Parathyroid adenoma (tissue), 2 donors: Measurements from ENCODE around the gene STK26.

Experiments used
- H2AFZ ChIP-seq: fragments of 300-600 bp; sonication (generic); one replicate; pipeline ENCODE4 v1.7.0; 2017; ENCODE audit warnings: antibody characterized with exemption, mild to moderate bottlenecking
- H3K27ac ChIP-seq: fragments of 300-600 bp; sonication (generic); one replicate; pipeline ENCODE4 v1.7.0; 2017
- H3K27me3 ChIP-seq: fragments of 300-600 bp; sonication (generic); one replicate; pipeline ENCODE4 v1.7.0; 2017; ENCODE audit warnings: low read length; ENCODE audit not compliant: control insufficient read depth, insufficient read depth
- H3K36me3 ChIP-seq: fragments of 300-600 bp; sonication (generic); one replicate; pipeline ENCODE4 v1.7.0; 2017; ENCODE audit warnings: low read length; ENCODE audit not compliant: control insufficient read depth, insufficient read depth
- H3K4me1 ChIP-seq: fragments of 300-600 bp; sonication (generic); one replicate; pipeline ENCODE4 v1.7.0; 2017; ENCODE audit warnings: control low read depth
- H3K4me2 ChIP-seq: fragments of 300-600 bp; sonication (generic); one replicate; pipeline ENCODE4 v1.7.0; 2017; ENCODE audit warnings: low read length
- H3K4me3 ChIP-seq: fragments of 300-600 bp; sonication (generic); one replicate; pipeline ENCODE4 v1.7.0; 2017; ENCODE audit warnings: low read depth, low read length
- H3K79me2 ChIP-seq: fragments of 300-600 bp; sonication (generic); one replicate; pipeline ENCODE4 v1.7.0; 2017; ENCODE audit warnings: control low read depth
- H3K9ac ChIP-seq: fragments of 300-600 bp; sonication (generic); one replicate; pipeline ENCODE4 v1.7.0; 2017; ENCODE audit warnings: mild to moderate bottlenecking
- H3K9me3 ChIP-seq: fragments of 300-600 bp; sonication (generic); one replicate; pipeline ENCODE4 v1.7.0; 2017; ENCODE audit warnings: low read length; ENCODE audit not compliant: control insufficient read depth
- TF ChIP-seq, protein P1 (sequence below): fragments of 300-600 bp; sonication (generic); IDR thresholded peaks from one replicate; pipeline ENCODE4 v1.7.0; 2017; ENCODE audit warnings: antibody characterized with exemption, mild to moderate bottlenecking
- donor health status: primary hyperparathyroidism.

STK26 gene

DNA sequence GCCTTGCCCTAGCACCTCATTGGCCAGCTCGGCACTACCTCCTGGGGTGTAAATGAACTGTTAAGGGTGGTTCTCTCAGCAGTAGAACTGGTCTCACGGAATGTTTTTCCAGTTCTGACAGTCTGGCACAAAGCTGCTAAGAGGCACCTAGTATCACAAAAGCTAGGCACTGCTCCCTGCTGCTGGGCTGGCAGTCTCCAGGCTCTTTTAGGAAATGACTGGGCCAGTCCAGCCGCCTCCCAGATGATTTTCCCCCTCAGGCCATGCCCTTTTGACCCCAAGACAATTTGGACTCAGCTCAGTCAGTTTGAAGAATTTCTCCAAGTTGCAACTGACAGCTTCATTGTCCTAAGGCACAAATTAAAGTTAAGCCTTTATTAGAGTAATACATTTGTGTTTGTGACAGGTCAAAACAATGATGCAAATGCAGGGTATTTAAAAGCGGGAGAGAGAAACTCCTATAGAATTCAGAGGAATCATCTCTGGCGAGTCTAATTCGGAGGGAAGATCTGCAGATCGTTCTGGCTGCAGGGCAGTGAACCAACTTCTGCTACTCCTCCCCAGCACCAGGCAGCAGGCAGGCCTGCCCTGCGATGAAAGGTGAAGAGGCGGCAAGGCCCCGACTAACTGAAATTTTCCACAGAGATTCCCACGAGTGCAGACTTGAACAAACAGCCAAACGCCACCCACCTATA, 96.9 kb downstream of the STK26 start:
- no peaks in the 10 kb centered on the region for H3K4me1 ChIP-seq
- H3K27me3 ChIP-seq = no peaks in the 10 kb centered on the region
- no peak overlapping the region for H3K27ac ChIP-seq
- H3K4me3 ChIP-seq = no peak overlapping the region
- no peak overlapping the region for H3K4me2 ChIP-seq
- no peaks in the 10 kb centered on the region for H3K9me3 ChIP-seq
- H2AFZ ChIP-seq = no peak overlapping the region
- no peak overlapping the region for H3K9ac ChIP-seq
- no peaks in the 10 kb centered on the region for H3K79me2 ChIP-seq
- TF ChIP-seq, protein P1, sequence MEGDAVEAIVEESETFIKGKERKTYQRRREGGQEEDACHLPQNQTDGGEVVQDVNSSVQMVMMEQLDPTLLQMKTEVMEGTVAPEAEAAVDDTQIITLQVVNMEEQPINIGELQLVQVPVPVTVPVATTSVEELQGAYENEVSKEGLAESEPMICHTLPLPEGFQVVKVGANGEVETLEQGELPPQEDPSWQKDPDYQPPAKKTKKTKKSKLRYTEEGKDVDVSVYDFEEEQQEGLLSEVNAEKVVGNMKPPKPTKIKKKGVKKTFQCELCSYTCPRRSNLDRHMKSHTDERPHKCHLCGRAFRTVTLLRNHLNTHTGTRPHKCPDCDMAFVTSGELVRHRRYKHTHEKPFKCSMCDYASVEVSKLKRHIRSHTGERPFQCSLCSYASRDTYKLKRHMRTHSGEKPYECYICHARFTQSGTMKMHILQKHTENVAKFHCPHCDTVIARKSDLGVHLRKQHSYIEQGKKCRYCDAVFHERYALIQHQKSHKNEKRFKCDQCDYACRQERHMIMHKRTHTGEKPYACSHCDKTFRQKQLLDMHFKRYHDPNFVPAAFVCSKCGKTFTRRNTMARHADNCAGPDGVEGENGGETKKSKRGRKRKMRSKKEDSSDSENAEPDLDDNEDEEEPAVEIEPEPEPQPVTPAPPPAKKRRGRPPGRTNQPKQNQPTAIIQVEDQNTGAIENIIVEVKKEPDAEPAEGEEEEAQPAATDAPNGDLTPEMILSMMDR = no peak
- no peaks in the 10 kb centered on the region for H3K36me3 ChIP-seq

DNA sequence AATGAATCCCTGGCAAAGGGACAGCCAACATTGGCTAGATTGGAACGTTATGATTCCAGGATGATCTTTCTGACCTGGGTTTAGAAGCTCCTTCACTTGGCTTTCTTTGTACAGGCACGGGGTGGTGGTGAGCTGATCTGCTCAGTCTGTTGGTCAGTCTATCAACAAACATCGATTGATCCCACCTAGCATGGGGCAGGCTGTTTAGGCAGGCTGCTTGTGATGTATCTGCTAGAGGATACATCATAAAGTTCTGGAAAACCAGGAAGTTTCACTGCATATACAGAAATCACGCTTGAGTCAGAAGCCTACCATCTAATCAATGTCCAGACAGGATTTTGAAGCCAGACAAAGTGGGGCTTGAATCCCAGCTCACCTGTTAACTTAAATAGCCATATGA, 97.8 kb downstream of the STK26 start:
- no peaks in the 10 kb centered on the region for H3K27me3 ChIP-seq

More for the DNA sequence above, 97.8 kb downstream of the STK26 start:
- Histone ChIP-seq H3K36me3 (no peaks in the 10 kb centered on the region), H3K4me1 (no peaks in the 10 kb centered on the region), H3K4me3 (no peak overlapping the region), H3K9ac (no peak overlapping the region), H2AFZ (no peak overlapping the region), H3K79me2 (no peaks in the 10 kb centered on the region), H3K27ac (no peak overlapping the region), H3K4me2 (no peak overlapping the region), H3K9me3 (no peaks in the 10 kb centered on the region)
- TF ChIP-seq, protein P1 = no peak
